ENCODE data around the gene ITK. TPM values are rescaled to one million over a fixed set of nuclear protein-coding genes. Genes with fewer than 3 reads are reported as not detected.
"Not testable (repeated sequence)": the region's sequence is repeated elsewhere in the genome, so short reads cannot be mapped to it uniquely, and the experiment has no call there.

ITK gene
- total RNA-seq, 1 donor from 2014 or later, result 0.36 TPM

DNA sequence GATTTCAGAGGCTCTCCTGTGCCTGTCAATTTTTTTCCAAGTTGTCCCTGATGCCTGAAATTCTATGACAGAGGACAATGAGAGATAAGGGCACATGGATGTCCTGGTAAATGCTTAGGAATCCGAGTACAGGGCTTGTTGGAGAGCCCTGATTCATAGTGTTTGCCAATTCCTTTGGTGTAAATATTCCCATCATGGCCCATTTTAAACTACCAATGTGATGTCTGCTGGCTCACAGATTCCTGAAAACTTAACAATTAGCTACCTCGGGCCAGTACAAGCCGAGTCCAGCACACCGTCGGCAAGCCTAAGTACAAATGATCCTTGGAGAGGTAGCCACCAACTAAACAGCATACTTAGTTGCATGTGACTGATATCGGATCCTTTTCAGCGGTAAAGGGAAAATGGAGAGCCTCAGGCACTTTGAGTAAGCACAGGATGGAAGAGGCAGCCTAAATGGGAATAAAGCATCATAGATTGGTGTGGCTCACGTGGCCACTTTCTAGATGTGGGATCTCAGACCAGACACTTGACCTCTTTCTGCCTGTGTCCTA lies 3.6 kb downstream of the ITK start:
- DNase-seq, result no peak
- intact Hi-C loops (cut with micrococcal nuclease), result no loop called here
- TF ChIP-seq, protein P1, sequence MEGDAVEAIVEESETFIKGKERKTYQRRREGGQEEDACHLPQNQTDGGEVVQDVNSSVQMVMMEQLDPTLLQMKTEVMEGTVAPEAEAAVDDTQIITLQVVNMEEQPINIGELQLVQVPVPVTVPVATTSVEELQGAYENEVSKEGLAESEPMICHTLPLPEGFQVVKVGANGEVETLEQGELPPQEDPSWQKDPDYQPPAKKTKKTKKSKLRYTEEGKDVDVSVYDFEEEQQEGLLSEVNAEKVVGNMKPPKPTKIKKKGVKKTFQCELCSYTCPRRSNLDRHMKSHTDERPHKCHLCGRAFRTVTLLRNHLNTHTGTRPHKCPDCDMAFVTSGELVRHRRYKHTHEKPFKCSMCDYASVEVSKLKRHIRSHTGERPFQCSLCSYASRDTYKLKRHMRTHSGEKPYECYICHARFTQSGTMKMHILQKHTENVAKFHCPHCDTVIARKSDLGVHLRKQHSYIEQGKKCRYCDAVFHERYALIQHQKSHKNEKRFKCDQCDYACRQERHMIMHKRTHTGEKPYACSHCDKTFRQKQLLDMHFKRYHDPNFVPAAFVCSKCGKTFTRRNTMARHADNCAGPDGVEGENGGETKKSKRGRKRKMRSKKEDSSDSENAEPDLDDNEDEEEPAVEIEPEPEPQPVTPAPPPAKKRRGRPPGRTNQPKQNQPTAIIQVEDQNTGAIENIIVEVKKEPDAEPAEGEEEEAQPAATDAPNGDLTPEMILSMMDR (IDR thresholded peaks at IDR 0.05; ENCODE audit: borderline replicate concordance), result no peak
- Histone ChIP-seq H3K4me1 (no peaks in the 10 kb centered on the region), H3K27me3 (ENCODE audit: low read depth) (peaks cover 34% of the 10 kb centered on the region), H3K4me3 (no peak overlapping the region), H3K9me3 (replicated peaks) (peaks cover 5% of the 10 kb centered on the region), H3K36me3 (no peaks in the 10 kb centered on the region), H3K27ac (replicated peaks) (no peak overlapping the region)

DNA sequence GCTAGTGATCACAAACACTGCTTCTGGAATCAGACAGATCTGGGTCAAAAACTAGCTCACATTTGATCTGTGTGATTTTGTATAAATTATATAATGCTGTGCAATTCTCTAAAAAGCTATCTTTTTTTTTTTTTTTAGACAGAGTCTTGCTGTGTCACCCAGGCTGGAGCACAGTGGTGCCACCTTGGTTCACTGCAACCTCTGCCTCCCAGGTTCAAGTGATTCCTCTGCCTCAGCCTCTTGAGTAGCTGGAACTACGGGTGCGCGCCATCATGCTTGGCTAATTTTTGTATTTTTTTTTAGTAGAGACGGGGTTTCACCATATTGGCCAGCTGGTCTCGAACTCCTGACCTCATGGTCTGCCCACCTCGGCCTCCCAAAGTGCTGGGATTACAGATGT lies 4.5 kb downstream of the ITK start:
- H3K4me1 ChIP-seq; DNase-seq; H3K27ac ChIP-seq (replicated peaks); H3K9me3 ChIP-seq (replicated peaks); H3K36me3 ChIP-seq; intact Hi-C loops (cut with micrococcal nuclease); H3K4me3 ChIP-seq: not testable (repeated sequence)
- H3K27me3 ChIP-seq (ENCODE audit: low read depth), result peaks cover 28% of the 10 kb centered on the region

DNA sequence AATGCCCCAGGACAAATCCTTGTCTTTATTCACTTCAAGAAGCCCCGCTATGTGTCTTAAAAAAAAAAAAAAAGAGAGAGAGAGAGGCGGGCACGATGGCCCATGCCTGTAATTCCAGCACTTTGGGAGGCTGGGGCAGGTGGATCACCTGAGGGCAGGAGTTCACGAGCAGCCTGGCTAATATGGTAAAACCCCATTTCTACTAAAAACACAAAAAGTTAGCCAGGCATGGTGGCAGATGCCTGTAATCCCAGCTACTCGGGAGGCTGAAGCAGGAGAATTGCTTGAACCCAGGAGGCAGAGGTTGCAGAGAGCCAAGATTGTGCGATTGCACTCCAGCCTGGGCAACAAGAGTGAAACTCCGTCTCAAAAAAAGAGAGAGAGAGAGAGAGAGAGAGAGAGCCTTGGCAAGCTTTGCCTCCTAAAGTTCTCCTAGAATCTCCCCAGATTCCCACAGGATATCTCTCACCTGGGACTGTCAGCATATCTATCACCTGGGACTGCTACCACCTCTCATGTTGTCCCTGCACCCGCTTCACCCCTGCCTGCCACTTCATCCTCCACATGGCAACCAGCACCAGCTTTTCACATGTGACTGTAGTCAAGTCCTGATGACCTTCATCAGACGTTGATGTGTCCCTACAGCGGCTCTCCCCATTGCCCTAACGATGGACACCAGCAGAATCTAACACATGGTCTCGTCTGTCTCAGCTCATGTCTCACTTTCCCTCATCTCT lies 5.8 kb downstream of the ITK start:
- peaks cover 27% of the 10 kb centered on the region for H3K27me3 ChIP-seq (ENCODE audit: low read depth)
- H3K9me3 ChIP-seq (replicated peaks), result peaks cover 5% of the 10 kb centered on the region
- no peaks in the 10 kb centered on the region for H3K4me1 ChIP-seq
- H3K36me3 ChIP-seq, result no peaks in the 10 kb centered on the region
- TF ChIP-seq, protein P1 (IDR thresholded peaks at IDR 0.05; ENCODE audit: borderline replicate concordance), result no peak
- H3K4me3 ChIP-seq, result no peak overlapping the region
- no peak for DNase-seq
- H3K27ac ChIP-seq (replicated peaks), result no peak overlapping the region
- intact Hi-C loops (cut with micrococcal nuclease), result no loop called here

DNA sequence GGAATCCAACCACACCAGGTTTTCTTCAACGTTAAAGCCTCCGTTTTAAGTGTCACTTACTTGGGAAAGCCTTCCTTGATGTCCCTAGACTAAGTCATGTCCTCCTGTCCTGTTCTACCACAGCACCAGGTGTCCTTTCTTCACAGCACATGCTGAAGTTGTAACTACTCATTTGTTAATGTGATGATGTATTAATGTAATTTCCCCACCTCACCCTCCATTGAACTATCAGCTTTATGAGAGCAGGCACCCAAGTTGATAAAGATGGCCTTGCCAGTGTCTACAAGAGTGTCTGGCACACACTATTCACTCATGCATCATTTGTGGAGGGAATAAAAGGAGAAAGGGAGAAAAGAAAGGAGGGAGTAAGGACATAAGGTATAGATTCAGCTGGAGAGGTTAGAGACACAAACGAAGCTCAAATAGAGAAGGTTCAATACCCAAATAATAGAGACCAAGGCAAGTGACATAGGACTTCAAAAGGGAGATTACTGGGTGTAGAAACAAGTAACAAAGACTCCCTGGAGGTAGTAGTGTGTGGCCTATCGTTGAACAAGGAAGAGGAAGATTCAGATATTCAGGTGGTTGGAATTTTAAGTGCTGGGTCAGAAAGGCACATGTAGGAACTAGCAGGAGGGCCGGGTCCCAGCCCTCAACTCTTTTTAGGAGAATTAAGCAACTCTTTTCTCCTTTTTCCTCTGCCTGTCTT lies 6.6 kb downstream of the ITK start:
- H3K36me3 ChIP-seq, result no peaks in the 10 kb centered on the region
- peaks cover 6% of the 10 kb centered on the region for H3K9me3 ChIP-seq (replicated peaks)
- intact Hi-C loops (cut with micrococcal nuclease), result no loop called here
- TF ChIP-seq, protein P1 (IDR thresholded peaks at IDR 0.05; ENCODE audit: borderline replicate concordance), result no peak
- H3K27me3 ChIP-seq (ENCODE audit: low read depth), result peaks cover 27% of the 10 kb centered on the region
- no peak overlapping the region for H3K4me3 ChIP-seq
- no peak for DNase-seq
- H3K27ac ChIP-seq (replicated peaks), result no peak overlapping the region
- H3K4me1 ChIP-seq, result no peaks in the 10 kb centered on the region

DNA sequence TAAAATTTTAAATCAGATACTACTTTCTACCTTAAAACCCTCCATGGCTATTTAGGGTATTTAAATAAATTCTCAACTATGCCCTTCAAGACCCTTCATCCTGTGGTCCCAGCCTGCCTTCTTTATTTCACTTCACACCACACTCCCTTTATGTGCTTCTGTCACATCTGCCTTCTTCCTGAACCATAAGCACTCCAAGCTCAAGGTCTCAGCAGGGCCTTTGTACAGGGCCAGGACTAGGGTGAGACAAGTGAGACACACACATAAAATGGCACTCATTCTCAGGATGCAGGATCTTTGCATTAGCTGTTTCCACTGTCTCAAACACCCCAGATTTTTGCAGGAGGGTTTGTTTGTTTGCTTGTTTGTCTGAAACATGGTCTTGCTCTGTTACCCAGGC lies 7.6 kb downstream of the ITK start:
- TF ChIP-seq, protein P1 (IDR thresholded peaks at IDR 0.05; ENCODE audit: borderline replicate concordance), result no peak

DNA sequence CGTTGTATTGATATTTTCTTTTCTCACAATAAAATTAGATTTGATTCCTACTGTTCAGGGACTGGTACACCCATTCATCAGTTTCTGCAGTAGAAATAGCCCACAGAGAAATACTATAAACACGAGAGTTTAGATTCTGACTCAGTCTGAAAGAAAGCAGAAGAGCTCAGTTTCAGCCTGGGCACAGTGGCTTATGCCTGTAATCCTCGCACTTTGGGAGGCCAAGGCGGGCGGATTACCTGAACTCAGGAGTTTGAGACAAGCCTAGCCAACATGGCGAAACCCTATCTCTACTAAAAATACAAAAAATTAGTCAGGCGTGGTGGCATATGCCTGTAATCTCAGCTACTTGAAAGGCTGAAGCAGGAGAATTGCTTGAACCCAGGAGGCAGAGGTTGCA lies 8.6 kb downstream of the ITK start:
- TF ChIP-seq, protein P1 (IDR thresholded peaks at IDR 0.05; ENCODE audit: borderline replicate concordance), result no peak
- DNase-seq, result no peak
- H3K27me3 ChIP-seq (ENCODE audit: low read depth), result peaks cover 35% of the 10 kb centered on the region

More for the DNA sequence above, 7.6 kb downstream of the ITK start:
- no peak overlapping the region for H3K4me3 ChIP-seq
- no peak overlapping the region for H3K27ac ChIP-seq (replicated peaks)
- intact Hi-C loops (cut with micrococcal nuclease), result no loop called here
- DNase-seq, result no peak
- H3K9me3 ChIP-seq (replicated peaks), result peaks cover 17% of the 10 kb centered on the region
- H3K4me1 ChIP-seq, result no peaks in the 10 kb centered on the region
- H3K36me3 ChIP-seq, result no peaks in the 10 kb centered on the region
- peaks cover 28% of the 10 kb centered on the region for H3K27me3 ChIP-seq (ENCODE audit: low read depth)

More for the DNA sequence above, 8.6 kb downstream of the ITK start:
- Histone ChIP-seq H3K4me1 (no peaks in the 10 kb centered on the region), H3K9me3 (replicated peaks) (peaks cover 17% of the 10 kb centered on the region), H3K4me3 (no peak overlapping the region), H3K36me3 (no peaks in the 10 kb centered on the region), H3K27ac (replicated peaks) (no peak overlapping the region)
- intact Hi-C loops (cut with micrococcal nuclease), result no loop called here

Measured in left ventricle myocardium inferior (tissue), 1 donor.